ENCODE data around the gene NEK1. TPM values are rescaled to one million over a fixed set of nuclear protein-coding genes. Genes with fewer than 3 reads are reported as not detected.

Gene NEK1
- total and polyA plus RNA-seq, 4 donors, result 3.6 to 32.9 (median 9.3) TPM

GRCh38 chr4:169492436-169493163 lies 119.8 kb downstream of the NEK1 start:
- ATAC-seq (ENCODE audit: insufficient read depth, low FRiP score), result peak; percentile 53
- peaks cover 0 to 12% (median 3%) of the 10 kb centered on the region in 4 donors for H3K36me3 ChIP-seq (ENCODE audit: control insufficient read depth in 4 of 4, insufficient read depth in 4 of 4, low read length in 4 of 4)
- no peaks in the 10 kb centered on the region for H3K4me1 ChIP-seq (ENCODE audit: control insufficient read depth in 5 of 5, insufficient read depth in 5 of 5, low read length in 5 of 5)
- peaks cover 0 to 2% (median 0%) of the 10 kb centered on the region in 4 donors for H3K9me3 ChIP-seq (ENCODE audit: control insufficient read depth in 4 of 4, insufficient read depth in 3 of 4, low read length in 3 of 4)
- no peak overlapping the region for H3K27ac ChIP-seq (ENCODE audit: low read depth in 1 of 2, low read length in 1 of 2)
- no peak overlapping the region for H3K4me3 ChIP-seq
- no peaks in the 10 kb centered on the region for H3K27me3 ChIP-seq (ENCODE audit: control insufficient read depth in 3 of 3, insufficient read depth in 3 of 3, low read length in 2 of 3)
- WGBS, 2 donors, result 67 to 78% methylated on average over 10 of the region's 10 CpGs
- H3K9ac ChIP-seq (ENCODE audit: insufficient read depth in 1 of 2, low read length in 2 of 2), result no peak overlapping the region
- peak; percentile 14 to 39 (median 38) for DNase-seq
- peak; percentile 42 for TF ChIP-seq CTCF (IDR thresholded peaks at IDR 0.05; ENCODE audit: control extremely low read depth, extremely low read depth)

- peaks cover 0 to 12% (median 3%) of the 10 kb centered on the region in 4 donors for H3K36me3 ChIP-seq (ENCODE audit: control insufficient read depth in 4 of 4, insufficient read depth in 4 of 4, low read length in 4 of 4)
- H3K27ac ChIP-seq (ENCODE audit: low read depth in 1 of 2, low read length in 1 of 2), result no peak overlapping the region
- no peak overlapping the region for H3K9ac ChIP-seq (ENCODE audit: insufficient read depth in 1 of 2, low read length in 2 of 2)
- peaks cover 0 to 2% (median 0%) of the 10 kb centered on the region in 4 donors for H3K9me3 ChIP-seq (ENCODE audit: control insufficient read depth in 4 of 4, insufficient read depth in 3 of 4, low read length in 3 of 4)
- no peak for ATAC-seq (ENCODE audit: insufficient read depth, low FRiP score)
- no peaks in the 10 kb centered on the region for H3K27me3 ChIP-seq (ENCODE audit: control insufficient read depth in 3 of 3, insufficient read depth in 3 of 3, low read length in 2 of 3)
- no peak for TF ChIP-seq CTCF (IDR thresholded peaks at IDR 0.05; ENCODE audit: control extremely low read depth, extremely low read depth)
- DNase-seq, result no peak
- no peak overlapping the region for H3K4me3 ChIP-seq
- H3K4me1 ChIP-seq (ENCODE audit: control insufficient read depth in 5 of 5, insufficient read depth in 5 of 5, low read length in 5 of 5), result no peaks in the 10 kb centered on the region
- WGBS, 2 donors, result 100% methylated on average over 1 of the region's 1 CpG
Observed at GRCh38 chr4:169491211-169491610, 121.2 kb downstream of the NEK1 start.

- Histone ChIP-seq H3K9ac (ENCODE audit: insufficient read depth in 1 of 2, low read length in 2 of 2) (no peak overlapping the region), H3K4me3 (no peak overlapping the region), H3K27ac (ENCODE audit: low read depth in 1 of 2, low read length in 1 of 2) (no peak overlapping the region), H3K9me3 (ENCODE audit: control insufficient read depth in 4 of 4, insufficient read depth in 3 of 4, low read length in 3 of 4) (peaks cover 0 to 2% (median 0%) of the 10 kb centered on the region in 4 donors), H3K4me1 (ENCODE audit: control insufficient read depth in 5 of 5, insufficient read depth in 5 of 5, low read length in 5 of 5) (no peaks in the 10 kb centered on the region), H3K36me3 (ENCODE audit: control insufficient read depth in 4 of 4, insufficient read depth in 4 of 4, low read length in 4 of 4) (peaks cover 0 to 12% (median 3%) of the 10 kb centered on the region in 4 donors), H3K27me3 (ENCODE audit: control insufficient read depth in 3 of 3, insufficient read depth in 3 of 3, low read length in 2 of 3) (no peaks in the 10 kb centered on the region)
- DNase-seq (no peak), ATAC-seq (ENCODE audit: insufficient read depth, low FRiP score) (no peak)
- no peak for TF ChIP-seq CTCF (IDR thresholded peaks at IDR 0.05; ENCODE audit: control extremely low read depth, extremely low read depth)
Observed at GRCh38 chr4:169489306-169489705, 123.1 kb downstream of the NEK1 start.
